GM23338 (cell line): Measurements from ENCODE around the gene AP4M1. TPM values are rescaled to one million over a fixed set of nuclear protein-coding genes. Genes with fewer than 3 reads are reported as not detected.

Experiments
- ATAC-seq: fragments of 200-7000 bp; cut with Tn5 transposase; 3 replicates; pipeline ENCODE4 v1.9.1; 2020
- DNase-seq: peaks from one replicate; pipeline ENCODE4 v3.0.0-alpha.2; 2015; ENCODE audit warnings: low spot score
- H2AFZ ChIP-seq: fragments of 200-600 bp; sonication (generic); 2 replicates; pipeline ENCODE4 v1.8.0; 2016; ENCODE audit warnings: antibody characterized with exemption, mild to moderate bottlenecking, moderate library complexity
- H3F3A ChIP-seq: fragments of 200-600 bp; sonication (generic); replicated peaks from 2 replicates; pipeline ENCODE4 v1.8.0; 2017; ENCODE audit warnings: antibody characterized with exemption, mixed run types, low read depth
- H3K27ac ChIP-seq: fragments of 200-600 bp; sonication (generic); 2 replicates; pipeline ENCODE4 v1.6.1; 2016; ENCODE audit warnings: low read depth
- H3K27me3 ChIP-seq: fragments of 200-600 bp; sonication (generic); 2 replicates; pipeline ENCODE4 v1.8.0; 2016; ENCODE audit warnings: mild to moderate bottlenecking, mixed run types, moderate library complexity; ENCODE audit not compliant: insufficient read depth
- H3K36me3 ChIP-seq: fragments of 200-600 bp; sonication (generic); 2 replicates; pipeline ENCODE4 v1.8.0; 2016; ENCODE audit warnings: mild to moderate bottlenecking; ENCODE audit not compliant: insufficient read depth
- H3K4me1 ChIP-seq: fragments of 200-600 bp; sonication (generic); 2 replicates; pipeline ENCODE4 v1.8.0; 2016; ENCODE audit warnings: mild to moderate bottlenecking, moderate library complexity; ENCODE audit not compliant: insufficient read depth
- H3K4me2 ChIP-seq: fragments of 200-600 bp; sonication (generic); 2 replicates; pipeline ENCODE4 v1.7.1; 2017; ENCODE audit warnings: mixed run types
- H3K4me3 ChIP-seq: fragments of 200-600 bp; sonication (generic); 2 replicates; pipeline ENCODE4 v1.6.1; 2016; ENCODE audit warnings: mixed run types
- H3K79me2 ChIP-seq: fragments of 200-600 bp; sonication (generic); replicated peaks from 2 replicates; pipeline ENCODE4 v1.8.0; 2017; ENCODE audit warnings: mild to moderate bottlenecking; ENCODE audit not compliant: insufficient read depth
- H3K9me2 ChIP-seq: fragments of 200-600 bp; sonication (generic); 2 replicates; pipeline ENCODE4 v1.8.0; 2017; ENCODE audit not compliant: insufficient read depth
- H4K20me1 ChIP-seq: fragments of 200-600 bp; sonication (generic); replicated peaks from 2 replicates; pipeline ENCODE4 v1.8.0; 2017; ENCODE audit warnings: mild to moderate bottlenecking; ENCODE audit not compliant: insufficient read depth
- H3K27ac Mint-ChIP-seq: 2 replicates; pipeline ENCODE4 v1.8.0; 2020; ENCODE audit warnings: inconsistent platforms, mild to moderate bottlenecking, moderate library complexity, mixed read lengths
- H3K27me3 Mint-ChIP-seq: 3 replicates; pipeline ENCODE4 v1.8.0; 2022; ENCODE audit warnings: low read depth, mild to moderate bottlenecking, moderate library complexity, mixed read lengths, inconsistent platforms; ENCODE audit not compliant: insufficient read depth, poor library complexity
- H3K36me3 Mint-ChIP-seq: 3 replicates; pipeline ENCODE4 v1.8.0; 2021; ENCODE audit warnings: low read depth, mild to moderate bottlenecking, inconsistent platforms, moderate library complexity, mixed read lengths
- H3K4me1 Mint-ChIP-seq: 3 replicates; pipeline ENCODE4 v1.8.0; 2020; ENCODE audit warnings: mild to moderate bottlenecking, inconsistent platforms, mixed read lengths
- H3K4me3 Mint-ChIP-seq: 3 replicates; pipeline ENCODE4 v1.8.0; 2021; ENCODE audit warnings: moderate library complexity, mild to moderate bottlenecking, inconsistent platforms, mixed read lengths
- H3K9me3 Mint-ChIP-seq: 3 replicates; pipeline ENCODE4 v1.8.0; 2020; ENCODE audit warnings: moderate library complexity, mild to moderate bottlenecking, inconsistent platforms, mixed read lengths
- CREB1 ChIP-seq: fragments of 250-450 bp; sonication (Bioruptor Pico); IDR thresholded peaks from 2 replicates; pipeline ENCODE4 v1.5.0; 2020; ENCODE audit warnings: low read depth, mild to moderate bottlenecking, moderate library complexity
- POLR2AphosphoS5 ChIP-seq: IDR thresholded peaks from 2 replicates; pipeline ENCODE4 v1.6.1; 2016; ENCODE audit warnings: antibody characterized with exemption, low read depth
- REST ChIP-seq: IDR thresholded peaks from one replicate; pipeline ENCODE4 v1.6.1; 2018; ENCODE audit warnings: antibody characterized with exemption; ENCODE audit not compliant: unreplicated experiment
- STAT1 ChIP-seq: IDR thresholded peaks from one replicate; pipeline ENCODE4 v1.6.1; 2016; ENCODE audit warnings: antibody characterized with exemption; ENCODE audit not compliant: unreplicated experiment
- ZNF331 ChIP-seq: fragments of 250-450 bp; sonication (Bioruptor Pico); IDR thresholded peaks from 2 replicates; pipeline ENCODE4 v1.5.0; 2020; ENCODE audit warnings: low read depth, mild to moderate bottlenecking, moderate library complexity
- polyA plus RNA-seq: library from polyadenylated mRNA; unstranded; fragments of >200 nt; fragmentation: Nextera tagmentation; extraction: Ambion mirVana; gene quantifications from 2 replicates; pipeline ENCODE4 v1.2.1, GENCODE V29; 2016
- total RNA-seq: library from RNA; depleted of rRNA; stranded (reverse); fragments of >200 nt; shearing (Covaris generic); gene quantifications from 2 replicates; pipeline ENCODE4 v1.2.3, GENCODE V29; 2014
- TF ChIP-seq, protein P1 (sequence below): fragments of 250-450 bp; sonication (Bioruptor Pico); IDR thresholded peaks from 2 replicates; pipeline ENCODE4 v1.5.0; 2020; ENCODE audit warnings: mild to moderate bottlenecking, moderate library complexity

AP4M1 gene
- total and polyA plus RNA-seq, 2 experiments from 2014 or later, result 9.5 to 13.3 TPM

- peaks cover 12% of the 10 kb centered on the region; the same call in 1 of the 2 replicates for H3F3A ChIP-seq
- H3K9me3 Mint-ChIP-seq, result no peaks in the 10 kb centered on the region
- no peaks in the 10 kb centered on the region for H3K27me3 ChIP-seq
- H3K36me3 Mint-ChIP-seq, result peaks cover 87% of the 10 kb centered on the region
- no peak overlapping the region for H3K4me2 ChIP-seq
- H3K27ac ChIP-seq, result no peak overlapping the region
- H4K20me1 ChIP-seq, result peaks cover 6% of the 10 kb centered on the region; the same call in 1 of the 2 replicates
- H3K27ac Mint-ChIP-seq, result no peak overlapping the region
- no peak for DNase-seq
- no peak overlapping the region for H3K4me3 ChIP-seq
- TF ChIP-seq ZNF331 (CRISPR knock-in tag) (no peak), CREB1 (CRISPR knock-in tag) (no peak), REST (no peak), POLR2AphosphoS5 (no peak), STAT1 (no peak)
- TF ChIP-seq, protein P1, sequence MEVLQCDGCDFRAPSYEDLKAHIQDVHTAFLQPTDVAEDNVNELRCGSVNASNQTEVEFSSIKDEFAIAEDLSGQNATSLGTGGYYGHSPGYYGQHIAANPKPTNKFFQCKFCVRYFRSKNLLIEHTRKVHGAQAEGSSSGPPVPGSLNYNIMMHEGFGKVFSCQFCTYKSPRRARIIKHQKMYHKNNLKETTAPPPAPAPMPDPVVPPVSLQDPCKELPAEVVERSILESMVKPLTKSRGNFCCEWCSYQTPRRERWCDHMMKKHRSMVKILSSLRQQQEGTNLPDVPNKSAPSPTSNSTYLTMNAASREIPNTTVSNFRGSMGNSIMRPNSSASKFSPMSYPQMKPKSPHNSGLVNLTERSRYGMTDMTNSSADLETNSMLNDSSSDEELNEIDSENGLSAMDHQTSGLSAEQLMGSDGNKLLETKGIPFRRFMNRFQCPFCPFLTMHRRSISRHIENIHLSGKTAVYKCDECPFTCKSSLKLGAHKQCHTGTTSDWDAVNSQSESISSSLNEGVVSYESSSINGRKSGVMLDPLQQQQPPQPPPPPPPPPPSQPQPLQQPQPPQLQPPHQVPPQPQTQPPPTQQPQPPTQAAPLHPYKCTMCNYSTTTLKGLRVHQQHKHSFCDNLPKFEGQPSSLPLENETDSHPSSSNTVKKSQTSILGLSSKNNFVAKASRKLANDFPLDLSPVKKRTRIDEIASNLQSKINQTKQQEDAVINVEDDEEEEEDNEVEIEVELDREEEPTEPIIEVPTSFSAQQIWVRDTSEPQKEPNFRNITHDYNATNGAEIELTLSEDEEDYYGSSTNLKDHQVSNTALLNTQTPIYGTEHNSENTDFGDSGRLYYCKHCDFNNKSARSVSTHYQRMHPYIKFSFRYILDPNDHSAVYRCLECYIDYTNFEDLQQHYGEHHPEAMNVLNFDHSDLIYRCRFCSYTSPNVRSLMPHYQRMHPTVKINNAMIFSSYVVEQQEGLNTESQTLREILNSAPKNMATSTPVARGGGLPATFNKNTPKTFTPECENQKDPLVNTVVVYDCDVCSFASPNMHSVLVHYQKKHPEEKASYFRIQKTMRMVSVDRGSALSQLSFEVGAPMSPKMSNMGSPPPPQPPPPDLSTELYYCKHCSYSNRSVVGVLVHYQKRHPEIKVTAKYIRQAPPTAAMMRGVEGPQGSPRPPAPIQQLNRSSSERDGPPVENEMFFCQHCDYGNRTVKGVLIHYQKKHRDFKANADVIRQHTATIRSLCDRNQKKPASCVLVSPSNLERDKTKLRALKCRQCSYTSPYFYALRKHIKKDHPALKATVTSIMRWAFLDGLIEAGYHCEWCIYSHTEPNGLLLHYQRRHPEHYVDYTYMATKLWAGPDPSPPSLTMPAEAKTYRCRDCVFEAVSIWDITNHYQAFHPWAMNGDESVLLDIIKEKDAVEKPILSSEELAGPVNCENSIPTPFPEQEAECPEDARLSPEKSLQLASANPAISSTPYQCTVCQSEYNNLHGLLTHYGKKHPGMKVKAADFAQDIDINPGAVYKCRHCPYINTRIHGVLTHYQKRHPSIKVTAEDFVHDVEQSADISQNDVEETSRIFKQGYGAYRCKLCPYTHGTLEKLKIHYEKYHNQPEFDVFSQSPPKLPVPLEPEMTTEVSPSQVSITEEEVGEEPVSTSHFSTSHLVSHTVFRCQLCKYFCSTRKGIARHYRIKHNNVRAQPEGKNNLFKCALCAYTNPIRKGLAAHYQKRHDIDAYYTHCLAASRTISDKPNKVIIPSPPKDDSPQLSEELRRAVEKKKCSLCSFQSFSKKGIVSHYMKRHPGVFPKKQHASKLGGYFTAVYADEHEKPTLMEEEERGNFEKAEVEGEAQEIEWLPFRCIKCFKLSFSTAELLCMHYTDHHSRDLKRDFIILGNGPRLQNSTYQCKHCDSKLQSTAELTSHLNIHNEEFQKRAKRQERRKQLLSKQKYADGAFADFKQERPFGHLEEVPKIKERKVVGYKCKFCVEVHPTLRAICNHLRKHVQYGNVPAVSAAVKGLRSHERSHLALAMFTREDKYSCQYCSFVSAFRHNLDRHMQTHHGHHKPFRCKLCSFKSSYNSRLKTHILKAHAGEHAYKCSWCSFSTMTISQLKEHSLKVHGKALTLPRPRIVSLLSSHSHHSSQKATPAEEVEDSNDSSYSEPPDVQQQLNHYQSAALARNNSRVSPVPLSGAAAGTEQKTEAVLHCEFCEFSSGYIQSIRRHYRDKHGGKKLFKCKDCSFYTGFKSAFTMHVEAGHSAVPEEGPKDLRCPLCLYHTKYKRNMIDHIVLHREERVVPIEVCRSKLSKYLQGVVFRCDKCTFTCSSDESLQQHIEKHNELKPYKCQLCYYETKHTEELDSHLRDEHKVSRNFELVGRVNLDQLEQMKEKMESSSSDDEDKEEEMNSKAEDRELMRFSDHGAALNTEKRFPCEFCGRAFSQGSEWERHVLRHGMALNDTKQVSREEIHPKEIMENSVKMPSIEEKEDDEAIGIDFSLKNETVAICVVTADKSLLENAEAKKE, result no peak
- H3K36me3 ChIP-seq, result peaks cover 40% of the 10 kb centered on the region
- no peak overlapping the region for H3K4me3 Mint-ChIP-seq
- no peaks in the 10 kb centered on the region for H3K4me1 Mint-ChIP-seq
- H3K4me1 ChIP-seq, result no peaks in the 10 kb centered on the region
- no peak overlapping the region for H2AFZ ChIP-seq
- H3K9me2 ChIP-seq, result no peaks in the 10 kb centered on the region
- no peaks in the 10 kb centered on the region for H3K79me2 ChIP-seq
- H3K27me3 Mint-ChIP-seq, result peaks cover 7% of the 10 kb centered on the region
- no peak for ATAC-seq
Observed at GRCh38 chr7:100061518-100062193, 39.8 kb upstream of the AP4M1 start.
